IMR-90 (cell line): Measurements from ENCODE around the gene AP3B1. TPM values are rescaled to one million over a fixed set of nuclear protein-coding genes. Genes with fewer than 3 reads are reported as not detected.

Source experiments
- ATAC-seq: fragments of 200-7000 bp; cut with Tn5 transposase; 2 replicates; pipeline ENCODE4 v1.9.1; 2020; ENCODE audit warnings: low read depth, mild to moderate bottlenecking, moderate library complexity
- BruUV-seq: library from RNA; stranded (reverse); fragments of 400-500 nt; replicated peaks from 2 replicates; lab custom pipeline; 2021; lab: Mats Ljungman, UMichigan
- CTCF ChIA-PET: fragments of 300-600 bp; formaldehyde crosslinking; extraction: SDS; loops from one replicate; lab custom pipeline; 2021; ENCODE audit warnings: antibody characterized with exemption; lab: Yijun Ruan, JAX
- POLR2A ChIA-PET: fragments of 300-600 bp; sonication (Branson Sonifier 250); formaldehyde crosslinking; loops from one replicate; lab custom pipeline; 2022; ENCODE audit warnings: antibody characterized with exemption; ENCODE audit not compliant: unreplicated experiment; lab: Charles Lee
- DNase-seq: peaks from one replicate; pipeline ENCODE4 v3.0.0; 2013
- H2AFZ ChIP-seq: replicated peaks from 2 replicates; pipeline ENCODE3; 2013; ENCODE audit warnings: low read length, mild to moderate bottlenecking; ENCODE audit not compliant: poor library complexity
- H2AK5ac ChIP-seq: 2 replicates; pipeline ENCODE4 v1.6.1; 2013; ENCODE audit warnings: low read depth, low read length, inconsistent platforms
- H2AK9ac ChIP-seq: replicated peaks from 2 replicates; pipeline ENCODE3; 2013; ENCODE audit warnings: mild to moderate bottlenecking, low read depth, low read length, moderate library complexity; ENCODE audit not compliant: poor library complexity
- H2BK120ac ChIP-seq: 2 replicates; pipeline ENCODE4 v1.6.1; 2013; ENCODE audit warnings: low read depth, low read length, inconsistent platforms
- H2BK15ac ChIP-seq: 3 replicates; pipeline ENCODE4 v1.6.1; 2013; ENCODE audit warnings: low read depth, low read length, inconsistent platforms
- H2BK20ac ChIP-seq: 2 replicates; pipeline ENCODE4 v1.6.1; 2013; ENCODE audit warnings: low read depth, mild to moderate bottlenecking, inconsistent platforms, low read length, moderate library complexity
- H2BK5ac ChIP-seq: 2 replicates; pipeline ENCODE4 v1.6.1; 2013; ENCODE audit warnings: mild to moderate bottlenecking, low read depth, low read length, inconsistent platforms; ENCODE audit not compliant: poor library complexity, severe bottlenecking
- H3K14ac ChIP-seq: replicated peaks from 2 replicates; pipeline ENCODE4 v1.6.1; 2013; ENCODE audit warnings: low read depth, low read length, inconsistent platforms
- H3K18ac ChIP-seq: 2 replicates; pipeline ENCODE4 v1.6.1; 2013; ENCODE audit warnings: low read depth, low read length, control low read depth
- H3K23ac ChIP-seq: 2 replicates; pipeline ENCODE4 v1.6.1; 2013; ENCODE audit warnings: low read depth, low read length, inconsistent platforms
- H3K27ac ChIP-seq: 2 replicates; pipeline ENCODE4 v1.5.1; 2013; ENCODE audit warnings: mild to moderate bottlenecking, control low read depth, low read length; ENCODE audit not compliant: insufficient read depth
- H3K27me3 ChIP-seq: 2 replicates; pipeline ENCODE4 v1.6.1; 2013; ENCODE audit warnings: low read length; ENCODE audit not compliant: control insufficient read depth, insufficient read depth
- H3K36me3 ChIP-seq: 2 replicates; pipeline ENCODE4 v1.6.1; 2013; ENCODE audit warnings: low read length, mixed read lengths; ENCODE audit not compliant: control insufficient read depth, insufficient read depth
- H3K4ac ChIP-seq: 2 replicates; pipeline ENCODE4 v1.6.1; 2013; ENCODE audit warnings: low read depth, low read length, inconsistent platforms
- H3K4me1 ChIP-seq: 2 replicates; pipeline ENCODE4 v1.6.1; 2013; ENCODE audit warnings: low read length, mixed read lengths; ENCODE audit not compliant: control insufficient read depth, insufficient read depth
- H3K4me2 ChIP-seq: 2 replicates; pipeline ENCODE4 v1.6.1; 2013; ENCODE audit warnings: low read depth, mild to moderate bottlenecking, control low read depth, low read length, moderate library complexity
- H3K4me3 ChIP-seq: 2 replicates; pipeline ENCODE4 v1.5.1; 2013; ENCODE audit warnings: low read depth, mild to moderate bottlenecking, control low read depth, low read length, moderate library complexity; ENCODE audit not compliant: insufficient read depth
- H3K56ac ChIP-seq: 2 replicates; pipeline ENCODE4 v1.6.1; 2013; ENCODE audit warnings: low read length, inconsistent platforms; ENCODE audit not compliant: insufficient read depth; ENCODE audit errors: extremely low read depth
- H3K79me1 ChIP-seq, 2 experiments: 2 replicates each; pipeline ENCODE4 v1.6.1; 2013; ENCODE audit warnings: low read length in 2 of 2, inconsistent platforms in 1 of 2, low read depth in 1 of 2
- H3K9ac ChIP-seq: 2 replicates; pipeline ENCODE4 v1.6.1; 2013; ENCODE audit warnings: low read depth, low read length, control low read depth
- H3K9me1 ChIP-seq: 2 replicates; pipeline ENCODE4 v1.6.1; 2013; ENCODE audit warnings: low read length, inconsistent platforms; ENCODE audit not compliant: insufficient read depth
- H3K9me3 ChIP-seq: 2 replicates; pipeline ENCODE4 v1.6.1; 2013; ENCODE audit warnings: low read length; ENCODE audit not compliant: control insufficient read depth, insufficient read depth
- H4K20me1 ChIP-seq: 2 replicates; pipeline ENCODE4 v1.6.1; 2013; ENCODE audit warnings: low read length, inconsistent platforms; ENCODE audit not compliant: insufficient read depth
- H4K5ac ChIP-seq: 2 replicates; pipeline ENCODE4 v1.6.1; 2013; ENCODE audit warnings: mild to moderate bottlenecking, low read depth, low read length, control low read depth
- H4K8ac ChIP-seq, 2 experiments: 2 replicates each; pipeline ENCODE4 v1.6.1; 2013; ENCODE audit warnings: low read depth in 2 of 2, low read length in 2 of 2, control low read depth in 1 of 2, inconsistent platforms in 1 of 2
- H4K91ac ChIP-seq: 2 replicates; pipeline ENCODE4 v1.6.1; 2013; ENCODE audit warnings: low read depth, low read length, inconsistent platforms; ENCODE audit not compliant: insufficient read depth
- BHLHE40 ChIP-seq: fragments of 150-350 bp; IDR thresholded peaks from 2 replicates; pipeline ENCODE4 v1.6.1; 2016; ENCODE audit warnings: mild to moderate bottlenecking, low read depth, low read length
- ELK1 ChIP-seq: fragments of 150-350 bp; IDR thresholded peaks from 2 replicates; pipeline ENCODE4 v1.6.1; 2016; ENCODE audit warnings: low read depth, mild to moderate bottlenecking, low read length, moderate library complexity, borderline replicate concordance
- FOS ChIP-seq: fragments of 150-350 bp; IDR thresholded peaks from 2 replicates; pipeline ENCODE4 v1.6.1; 2016; ENCODE audit warnings: low read depth, low read length
- MAZ ChIP-seq: IDR thresholded peaks from 2 replicates; pipeline ENCODE4 v1.6.1; 2012; ENCODE audit warnings: low read depth, mild to moderate bottlenecking, low read length, improper control_type of control experiment, moderate library complexity, borderline replicate concordance
- SMC3 ChIP-seq: fragments of 150-350 bp; IDR thresholded peaks from 2 replicates; pipeline ENCODE4 v1.6.1; 2016; ENCODE audit warnings: low read depth, mild to moderate bottlenecking, antibody characterized with exemption, low read length, moderate library complexity
- WGBS, 2 experiments: methylation state at CpG; one replicate each; pipeline versions ENCODE4 v1.1.5 to v1.1.7; 2013; ENCODE audit warnings: missing lambda C conversion rate in 2 of 2; ENCODE audit not compliant: insufficient read length in 1 of 2; ENCODE audit errors: extremely low coverage in 2 of 2; 5-methylcytosine and 5-hydroxymethylcytosine counted together
- dilution Hi-C: fragments of 300-500 bp; cut with HindIII; formaldehyde crosslinking; loops from one replicate; pipeline ENCODE4 v1.14.3; 2018; ENCODE audit warnings: low sequenced_read_pairs; ENCODE audit not compliant: unreplicated experiment
- in situ Hi-C: fragments of 300-500 bp; cut with MboI; formaldehyde crosslinking; loops from 3 replicates; pipeline ENCODE4 v1.14.3; 2019; ENCODE audit warnings: low sequenced_read_pairs, inconsistent platforms, mixed read lengths
- intact Hi-C: fragments of 100-400 bp; cut with micrococcal nuclease; formaldehyde crosslinking; loops from 2 replicates; pipeline ENCODE4 v1.10.0; 2022
- polyA plus RNA-seq, 3 experiments: library from polyadenylated mRNA; depleted of rRNA; stranded (reverse); fragments of >200 nt; gene quantifications; 2 replicates each; pipeline ENCODE4 v1.2.3, GENCODE V29; 2012; ENCODE audit warnings: low replicate concordance in 1 of 3
- total RNA-seq: library from RNA; depleted of rRNA; stranded (reverse); fragments of >200 nt; gene quantifications from 2 replicates; pipeline ENCODE4 v1.2.3, GENCODE V29; 2012

Gene AP3B1
- total and polyA plus RNA-seq, 2 of the 4 experiments (the other 2 are of a cell fraction) = 33.1 to 59.0 TPM

DNA sequence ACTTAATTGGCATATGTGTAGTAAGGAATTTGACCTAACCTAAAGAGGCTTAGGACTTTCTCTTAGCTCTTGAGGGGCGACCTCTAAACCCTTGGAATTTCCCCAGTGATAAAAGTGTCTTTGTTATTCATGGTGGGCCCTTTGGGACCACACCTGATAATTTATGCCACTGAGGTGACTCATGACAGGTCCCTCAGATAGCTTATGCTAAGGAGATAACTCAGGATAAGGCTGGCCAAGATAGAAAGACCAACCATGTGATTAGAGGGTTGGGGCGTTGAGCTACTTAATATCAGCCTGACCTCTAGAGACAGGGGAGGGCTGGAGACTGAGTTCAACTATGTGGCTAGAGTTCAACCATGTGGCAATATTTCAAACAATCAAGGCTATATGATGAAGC, 218.1 kb downstream of the AP3B1 start:
- H3K23ac ChIP-seq = no peak overlapping the region
- no peak overlapping the region for H3K14ac ChIP-seq
- H3K79me1 ChIP-seq = no peaks in the 10 kb centered on the region
- intact Hi-C loops (no loop called here), dilution Hi-C loops (no loop called here), in situ Hi-C loops (no loop called here)
- DNase-seq = no peak
- ChIA-PET POLR2A (no interaction called here), CTCF (no interaction called here)
- ATAC-seq = no peak
- no peak overlapping the region for H2BK15ac ChIP-seq
- no peak overlapping the region for H2AFZ ChIP-seq
- no peaks in the 10 kb centered on the region for H4K20me1 ChIP-seq
- H2BK5ac ChIP-seq = no peak overlapping the region
- TF ChIP-seq ELK1 (no peak), FOS (no peak), MAZ (no peak), BHLHE40 (no peak), SMC3 (no peak)
- BruUV-seq = no TSS peak
- WGBS, 2 experiments = 100% methylated on average over 1 of the region's 2 CpGs; no CpG with 5 or more reads in 1 of the 2 experiments
- no peak overlapping the region for H3K4me2 ChIP-seq
- no peaks in the 10 kb centered on the region for H3K9me1 ChIP-seq
- no peaks in the 10 kb centered on the region for H3K9me3 ChIP-seq
- no peak overlapping the region for H2BK120ac ChIP-seq
- no peaks in the 10 kb centered on the region for H3K4me1 ChIP-seq
- no peak overlapping the region for H4K91ac ChIP-seq
- no peak overlapping the region for H3K18ac ChIP-seq
- no peak overlapping the region for H3K4me3 ChIP-seq
- no peak overlapping the region for H3K9ac ChIP-seq
- no peak overlapping the region for H3K27ac ChIP-seq
- H3K4ac ChIP-seq = no peak overlapping the region
- no peak overlapping the region for H3K56ac ChIP-seq
- H3K36me3 ChIP-seq = no peaks in the 10 kb centered on the region
- H4K5ac ChIP-seq = no peak overlapping the region
- H4K8ac ChIP-seq = no peak overlapping the region
- H2BK20ac ChIP-seq = no peak overlapping the region
- H3K27me3 ChIP-seq = no peaks in the 10 kb centered on the region
- no peak overlapping the region for H2AK5ac ChIP-seq
- no peak overlapping the region for H2AK9ac ChIP-seq
